HCT116 (cell line): ENCODE results near the gene DYNC1I1. TPM values are rescaled to one million over a fixed set of nuclear protein-coding genes. Genes with fewer than 3 reads are reported as not detected.

Experiments used
- ATAC-seq: fragments of 200-7000 bp; cut with Tn5 transposase; 2 replicates; pipeline ENCODE4 v1.9.1; 2020; ENCODE audit warnings: mild to moderate bottlenecking, moderate library complexity
- BruUV-seq: library from RNA; stranded (reverse); fragments of 400-500 nt; replicated peaks from 2 replicates; lab custom pipeline; 2021; lab: Mats Ljungman, UMichigan
- CTCF ChIA-PET: fragments of 300-600 bp; sonication (Branson Sonifier 250); formaldehyde crosslinking; loops from one replicate; lab custom pipeline; 2021; ENCODE audit warnings: antibody characterized with exemption; lab: Charles Lee
- POLR2A ChIA-PET: fragments of 300-600, 350-600 bp; sonication (Branson Sonifier 250); formaldehyde crosslinking; loops from one replicate; lab custom pipeline; 2021; ENCODE audit warnings: antibody characterized with exemption; lab: Charles Lee
- RAD21 ChIA-PET, 2 experiments: fragments of 300-600 bp; sonication (Branson Sonifier 250); formaldehyde crosslinking; loops; one replicate each; lab custom pipeline; 2023; ENCODE audit warnings: low total read pairs in 2 of 2; ENCODE audit not compliant: uncharacterized antibody in 2 of 2, unreplicated experiment in 2 of 2, low non-redundant PET in 1 of 2; lab: Charles Lee
- DNase-seq: peaks from one replicate; pipeline ENCODE4 v3.0.0-alpha.2; 2010; ENCODE audit warnings: low read depth, low spot score
- H2AFZ ChIP-seq: fragments of 200-600 bp; shearing (Covaris generic), sonication (generic); 2 replicates; pipeline ENCODE4 v1.6.1; 2017; ENCODE audit warnings: low read depth, mixed run types, mixed read lengths, antibody characterized with exemption, low read length; ENCODE audit not compliant: poor library complexity, severe bottlenecking
- H3K27ac ChIP-seq: 2 replicates; pipeline ENCODE4 v1.5.1; 2012; ENCODE audit warnings: low read depth, low read length
- H3K27me3 ChIP-seq: fragments of 200-600 bp; sonication (generic); 2 replicates; pipeline ENCODE4 v1.6.1; 2016; ENCODE audit warnings: mixed run types, low read length, mixed read lengths; ENCODE audit not compliant: insufficient read depth
- H3K36me3 ChIP-seq, 2 experiments: fragments of 200-500 bp in 1 of 2; fragments of 200-600 bp in 1 of 2; sonication (Bioruptor generic) in 1 of 2; sonication (generic) in 1 of 2; 2 replicates each; pipeline versions ENCODE4 v1.5.1 to v1.6.1; 2014 to 2016; ENCODE audit warnings: low read length in 2 of 2, inconsistent platforms in 1 of 2, mixed read lengths in 1 of 2, mixed run types in 1 of 2; ENCODE audit not compliant: insufficient read depth in 2 of 2, control insufficient read depth in 1 of 2
- H3K4me1 ChIP-seq, 2 experiments: fragments of 200-600 bp in 1 of 2; sonication (generic) in 1 of 2; 2 replicates each; pipeline versions ENCODE4 v1.5.1 to v1.6.1; 2012 to 2017; ENCODE audit warnings: low read length in 2 of 2, inconsistent platforms in 1 of 2, mild to moderate bottlenecking in 1 of 2, mixed read lengths in 1 of 2, mixed run types in 1 of 2, moderate library complexity in 1 of 2; ENCODE audit not compliant: insufficient read depth in 2 of 2, control insufficient read depth in 1 of 2
- H3K4me2 ChIP-seq: fragments of 200-600 bp; sonication (generic); 2 replicates; pipeline ENCODE4 v1.6.1; 2017; ENCODE audit warnings: mixed run types, low read length, mixed read lengths
- H3K4me3 ChIP-seq, 2 experiments: fragments of 200-600 bp in 1 of 2; sonication (generic) in 1 of 2; replicated peaks in 1 of 2; 2 replicates each; pipeline ENCODE4 v1.5.1; 2011 to 2016; ENCODE audit warnings: low read length in 2 of 2, control low read depth in 1 of 2, low read depth in 1 of 2, mild to moderate bottlenecking in 1 of 2, mixed read lengths in 1 of 2, mixed run types in 1 of 2
- H3K79me2 ChIP-seq: fragments of 200-600 bp; sonication (generic); 2 replicates; pipeline ENCODE4 v1.6.1; 2017; ENCODE audit warnings: mild to moderate bottlenecking, mixed run types, low read length, moderate library complexity, mixed read lengths; ENCODE audit not compliant: insufficient read depth
- H3K9ac ChIP-seq: fragments of 200-600 bp; sonication (generic); 2 replicates; pipeline ENCODE4 v1.6.1; 2016; ENCODE audit warnings: low read length, mixed read lengths
- H3K9me2 ChIP-seq: fragments of 200-600 bp; sonication (generic), shearing (Covaris generic); 2 replicates; pipeline ENCODE4 v1.6.1; 2017; ENCODE audit warnings: mixed run types, mild to moderate bottlenecking, moderate library complexity; ENCODE audit not compliant: insufficient read depth
- H3K9me3 ChIP-seq, 2 experiments: fragments of 200-500 bp in 1 of 2; fragments of 200-600 bp in 1 of 2; sonication (Bioruptor generic) in 1 of 2; sonication (generic) in 1 of 2; 2 replicates each; pipeline ENCODE4 v1.6.1; 2014 to 2017; ENCODE audit warnings: low read length in 2 of 2, mixed read lengths in 2 of 2, inconsistent platforms in 1 of 2, low read depth in 1 of 2, mild to moderate bottlenecking in 1 of 2, mixed run types in 1 of 2, moderate library complexity in 1 of 2; ENCODE audit not compliant: control insufficient read depth in 1 of 2, insufficient read depth in 1 of 2
- H4K20me1 ChIP-seq: fragments of 200-600 bp; sonication (generic), shearing (Covaris generic); 2 replicates; pipeline ENCODE4 v1.6.1; 2017; ENCODE audit warnings: mixed run types, mild to moderate bottlenecking, moderate library complexity; ENCODE audit not compliant: insufficient read depth
- ATF3 ChIP-seq: IDR thresholded peaks from 2 replicates; pipeline ENCODE4 v1.6.1; 2012
- CBX3 ChIP-seq: IDR thresholded peaks from 2 replicates; pipeline ENCODE4 v1.6.1; 2012; ENCODE audit warnings: low read depth
- CEBPB ChIP-seq: IDR thresholded peaks from 2 replicates; pipeline ENCODE4 v1.6.1; 2012; ENCODE audit warnings: low read depth
- EGR1 ChIP-seq: IDR thresholded peaks from 2 replicates; pipeline ENCODE4 v1.6.1; 2012; ENCODE audit warnings: low read depth
- EZH2 ChIP-seq: fragments of 200-600 bp; sonication (generic); IDR thresholded peaks from 2 replicates; pipeline ENCODE4 v1.6.1; 2017; ENCODE audit warnings: antibody characterized with exemption, mixed run types
- EZH2phosphoT487 ChIP-seq: fragments of 200-600 bp; IDR thresholded peaks from 2 replicates; pipeline ENCODE4 v1.6.1; 2018; ENCODE audit warnings: antibody characterized with exemption, borderline replicate concordance
- JUND ChIP-seq: IDR thresholded peaks from 2 replicates; pipeline ENCODE4 v1.6.1; 2012
- MAX ChIP-seq: IDR thresholded peaks from 2 replicates; pipeline ENCODE4 v1.6.1; 2012
- POLR2A ChIP-seq: IDR thresholded peaks from 2 replicates; pipeline ENCODE4 v1.7.0; 2011; ENCODE audit warnings: borderline replicate concordance; ENCODE audit not compliant: insufficient read depth, insufficient read length; ENCODE audit errors: extremely low read depth
- POLR2AphosphoS5 ChIP-seq: IDR thresholded peaks from 2 replicates; pipeline ENCODE4 v1.6.1; 2011; ENCODE audit warnings: mild to moderate bottlenecking, low read depth, low read length, moderate library complexity
- RAD21 ChIP-seq: IDR thresholded peaks from 2 replicates; pipeline ENCODE4 v1.6.1; 2012; ENCODE audit warnings: low read depth, mild to moderate bottlenecking
- SIN3A ChIP-seq: IDR thresholded peaks from 2 replicates; pipeline ENCODE4 v1.6.1; 2012; ENCODE audit warnings: low read depth
- SP1 ChIP-seq: IDR thresholded peaks from 2 replicates; pipeline ENCODE4 v1.6.1; 2012; ENCODE audit warnings: low read depth
- TCF7L2 ChIP-seq: IDR thresholded peaks from 2 replicates; pipeline ENCODE4 v1.7.0; 2011; ENCODE audit warnings: borderline replicate concordance, inconsistent platforms; ENCODE audit not compliant: insufficient read depth, insufficient read length; ENCODE audit errors: extremely low read depth
- YY1 ChIP-seq: IDR thresholded peaks from 2 replicates; pipeline ENCODE4 v1.6.1; 2011; ENCODE audit warnings: low read length, low read depth, moderate library complexity, mild to moderate bottlenecking; ENCODE audit not compliant: insufficient replicate concordance; ENCODE audit errors: extremely low read depth
- ZNF274 ChIP-seq: fragments of 200-500 bp; sonication (Bioruptor generic); IDR thresholded peaks from 2 replicates; pipeline ENCODE4 v1.6.1; 2014; ENCODE audit warnings: mild to moderate bottlenecking, low read depth, low read length, inconsistent platforms
- intact Hi-C: fragments of 100-400 bp; cut with micrococcal nuclease; formaldehyde crosslinking; loops from 2 replicates; pipeline ENCODE4 v1.10.0; 2022
- total RNA-seq: library from RNA; stranded (reverse); gene quantifications from one replicate; pipeline ENCODE4 v1.2.1, GENCODE V29; 2021; ENCODE audit not compliant: unreplicated experiment
- TF ChIP-seq, protein P1 (sequence below): IDR thresholded peaks from 2 replicates; pipeline ENCODE4 v1.6.1; 2011; ENCODE audit warnings: mild to moderate bottlenecking, low read length, moderate library complexity; ENCODE audit not compliant: insufficient replicate concordance; ENCODE audit errors: extremely low read depth

DYNC1I1 gene
- total RNA-seq, 1 experiment from 2014 or later = not detected

DNA sequence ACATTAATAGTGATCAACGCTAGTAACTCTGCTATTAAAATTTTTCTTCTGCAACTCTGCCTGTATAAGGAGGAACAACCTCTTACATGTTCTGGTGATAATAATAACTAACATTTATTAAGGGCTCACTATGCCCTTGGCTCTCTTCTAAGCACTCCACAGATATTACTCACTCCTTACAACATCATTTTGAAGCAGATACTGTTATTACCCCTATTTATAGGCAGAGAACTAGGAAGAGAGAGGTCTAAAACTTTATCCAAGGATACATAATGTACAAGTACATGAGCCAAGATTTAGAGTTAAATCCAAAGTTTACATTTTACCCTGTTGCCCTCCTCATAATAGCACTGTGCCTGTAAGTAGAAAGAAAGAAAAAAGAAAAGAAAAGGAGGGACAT is 205.6 kb downstream of the DYNC1I1 start:
- no peak overlapping the region for H2AFZ ChIP-seq
- intact Hi-C loops = no loop called here
- TF ChIP-seq POLR2AphosphoS5 = no peak
- no peak for TF ChIP-seq SP1
- no peak for TF ChIP-seq CBX3
- TF ChIP-seq POLR2A = no peak
- no peak for TF ChIP-seq EGR1
- no peak for TF ChIP-seq CEBPB
- TF ChIP-seq EZH2phosphoT487 = no peak
- no peaks in the 10 kb centered on the region for H3K79me2 ChIP-seq
- H3K4me2 ChIP-seq = no peak overlapping the region
- H3K9ac ChIP-seq = no peak overlapping the region
- DNase-seq = no peak
- no peaks in the 10 kb centered on the region for H4K20me1 ChIP-seq
- no peak for ATAC-seq
- no peaks in the 10 kb centered on the region for H3K9me2 ChIP-seq
- no peaks in the 10 kb centered on the region for H3K4me1 ChIP-seq
- ChIA-PET RAD21 (no interaction called here), CTCF (no interaction called here), POLR2A (no interaction called here)
- peaks cover 31% of the 10 kb centered on the region; the same call in 1 of the 2 replicates for H3K27me3 ChIP-seq
- H3K4me3 ChIP-seq = no peak overlapping the region
- BruUV-seq = no TSS peak
- H3K36me3 ChIP-seq = no peaks in the 10 kb centered on the region
- H3K9me3 ChIP-seq = no peaks in the 10 kb centered on the region
- no peak overlapping the region for H3K27ac ChIP-seq

DNA sequence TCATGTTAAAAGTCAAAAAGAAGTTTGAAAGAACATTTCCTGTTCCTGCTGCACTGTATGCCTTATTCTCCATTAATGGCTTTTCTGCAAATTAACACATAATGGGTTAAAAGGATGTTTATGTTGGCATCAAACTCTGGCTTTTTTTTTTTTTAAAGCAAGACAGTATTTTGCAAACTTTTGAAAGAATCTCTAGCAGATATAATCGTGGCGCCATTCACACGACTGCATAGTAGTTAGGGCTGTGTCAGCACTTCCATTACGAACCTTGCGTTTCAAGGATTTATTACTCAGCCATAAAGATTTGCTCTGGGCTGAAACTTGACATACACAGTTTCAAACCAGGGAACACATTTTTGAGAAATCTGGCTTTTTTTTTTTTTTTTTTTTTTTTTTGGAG is 207.8 kb downstream of the DYNC1I1 start:
- intact Hi-C loops = no loop called here
- Histone ChIP-seq H3K4me1 (no peaks in the 10 kb centered on the region), H3K27ac (no peak overlapping the region), H3K9me2 (no peaks in the 10 kb centered on the region), H3K27me3 (peaks cover 29% of the 10 kb centered on the region; the same call in 1 of the 2 replicates)
- DNase-seq = no peak
- ATAC-seq = no peak
- POLR2A ChIA-PET = no interaction called here
- TF ChIP-seq TCF7L2 = no peak
- TF ChIP-seq CBX3 = no peak
- TF ChIP-seq MAX = no peak
- TF ChIP-seq EZH2phosphoT487 = no peak
- TF ChIP-seq SIN3A = no peak
- TF ChIP-seq CEBPB = no peak
- TF ChIP-seq, protein P1, sequence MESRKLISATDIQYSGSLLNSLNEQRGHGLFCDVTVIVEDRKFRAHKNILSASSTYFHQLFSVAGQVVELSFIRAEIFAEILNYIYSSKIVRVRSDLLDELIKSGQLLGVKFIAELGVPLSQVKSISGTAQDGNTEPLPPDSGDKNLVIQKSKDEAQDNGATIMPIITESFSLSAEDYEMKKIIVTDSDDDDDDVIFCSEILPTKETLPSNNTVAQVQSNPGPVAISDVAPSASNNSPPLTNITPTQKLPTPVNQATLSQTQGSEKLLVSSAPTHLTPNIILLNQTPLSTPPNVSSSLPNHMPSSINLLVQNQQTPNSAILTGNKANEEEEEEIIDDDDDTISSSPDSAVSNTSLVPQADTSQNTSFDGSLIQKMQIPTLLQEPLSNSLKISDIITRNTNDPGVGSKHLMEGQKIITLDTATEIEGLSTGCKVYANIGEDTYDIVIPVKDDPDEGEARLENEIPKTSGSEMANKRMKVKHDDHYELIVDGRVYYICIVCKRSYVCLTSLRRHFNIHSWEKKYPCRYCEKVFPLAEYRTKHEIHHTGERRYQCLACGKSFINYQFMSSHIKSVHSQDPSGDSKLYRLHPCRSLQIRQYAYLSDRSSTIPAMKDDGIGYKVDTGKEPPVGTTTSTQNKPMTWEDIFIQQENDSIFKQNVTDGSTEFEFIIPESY = no peak
- TF ChIP-seq ATF3 = no peak
- TF ChIP-seq JUND = no peak
- TF ChIP-seq EZH2 = no peak
- TF ChIP-seq YY1 = no peak
- no peak for TF ChIP-seq RAD21
- TF ChIP-seq ZNF274 = no peak
- TF ChIP-seq, all 23 proteins: peak for 0
- Histone ChIP-seq H3K4me3 (no peak overlapping the region), H3K9ac (no peak overlapping the region), H3K9me3 (no peaks in the 10 kb centered on the region), H3K4me2 (no peak overlapping the region), H3K79me2 (no peaks in the 10 kb centered on the region), H4K20me1 (no peaks in the 10 kb centered on the region), H3K36me3 (no peaks in the 10 kb centered on the region), H2AFZ (no peak overlapping the region)
- ChIA-PET RAD21 (no interaction called here), CTCF (no interaction called here)
- BruUV-seq = no TSS peak
